GM12878 (cell line): ENCODE results near the gene CNTNAP5.

Experiments used
- CHD1 ChIP-seq: IDR thresholded peaks from 2 replicates; pipeline ENCODE4 v1.6.1; 2012; ENCODE audit warnings: low read depth, low read length, improper control_type of control experiment
- DPF2 ChIP-seq: fragments of 450-650 bp; IDR thresholded peaks from 2 replicates; pipeline ENCODE4 v1.6.1; 2017; ENCODE audit warnings: mild to moderate bottlenecking
- HDAC2 ChIP-seq: fragments of 200-600 bp; sonication (generic); IDR thresholded peaks from 2 replicates; pipeline ENCODE4 v1.6.1; 2017
- KAT2A ChIP-seq: conservative IDR thresholded peaks from 2 replicates; pipeline ENCODE4 v1.6.1; 2011; ENCODE audit warnings: low read depth, low read length; ENCODE audit not compliant: control insufficient read depth
- MAX ChIP-seq: IDR thresholded peaks from 2 replicates; pipeline ENCODE4 v1.6.1; 2012; ENCODE audit warnings: low read depth, low read length, improper control_type of control experiment
- POLR2A ChIP-seq: IDR thresholded peaks from 2 replicates; pipeline ENCODE4 v1.6.1; 2011; ENCODE audit warnings: low read depth, mild to moderate bottlenecking, low read length
- TCF3 ChIP-seq: IDR thresholded peaks from 2 replicates; pipeline ENCODE4 v1.6.1; 2012; ENCODE audit warnings: low read depth, mild to moderate bottlenecking, low read length, borderline replicate concordance; ENCODE audit not compliant: insufficient read depth
- TF ChIP-seq, protein P1 (sequence below), 3 experiments: IDR thresholded peaks in 2 of 3; conservative IDR thresholded peaks in 1 of 3; 2 replicates each; pipeline ENCODE4 v1.5.1; 2011; ENCODE audit warnings: low read depth in 3 of 3, low read length in 3 of 3, mild to moderate bottlenecking in 3 of 3, control low read depth in 2 of 3, moderate library complexity in 2 of 3, inconsistent platforms in 1 of 3, mixed read lengths in 1 of 3; ENCODE audit not compliant: control insufficient read depth in 2 of 3, insufficient read depth in 1 of 3; ENCODE audit errors: extremely low read depth in 1 of 3

DNA sequence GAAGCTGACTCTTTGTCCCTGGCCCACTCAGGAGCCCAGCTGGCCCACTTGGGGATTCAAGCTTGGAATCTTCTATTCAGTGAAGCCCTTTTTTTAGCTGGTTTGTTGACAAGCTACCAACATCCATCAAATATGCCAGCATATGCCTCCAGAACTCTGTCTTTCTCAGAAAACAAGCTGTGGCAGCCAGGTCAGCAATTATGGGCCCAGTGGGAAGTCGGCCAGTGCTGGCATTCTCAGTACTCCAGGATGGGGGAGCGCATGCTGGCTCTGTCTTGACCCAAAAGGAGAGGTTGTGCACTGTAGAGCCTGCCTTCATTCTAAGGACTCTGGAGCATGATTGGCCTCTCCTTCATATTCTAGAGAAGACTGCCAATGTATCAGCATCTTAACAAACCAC, 401.5 kb downstream of the CNTNAP5 start:
- TF ChIP-seq, protein P1, sequence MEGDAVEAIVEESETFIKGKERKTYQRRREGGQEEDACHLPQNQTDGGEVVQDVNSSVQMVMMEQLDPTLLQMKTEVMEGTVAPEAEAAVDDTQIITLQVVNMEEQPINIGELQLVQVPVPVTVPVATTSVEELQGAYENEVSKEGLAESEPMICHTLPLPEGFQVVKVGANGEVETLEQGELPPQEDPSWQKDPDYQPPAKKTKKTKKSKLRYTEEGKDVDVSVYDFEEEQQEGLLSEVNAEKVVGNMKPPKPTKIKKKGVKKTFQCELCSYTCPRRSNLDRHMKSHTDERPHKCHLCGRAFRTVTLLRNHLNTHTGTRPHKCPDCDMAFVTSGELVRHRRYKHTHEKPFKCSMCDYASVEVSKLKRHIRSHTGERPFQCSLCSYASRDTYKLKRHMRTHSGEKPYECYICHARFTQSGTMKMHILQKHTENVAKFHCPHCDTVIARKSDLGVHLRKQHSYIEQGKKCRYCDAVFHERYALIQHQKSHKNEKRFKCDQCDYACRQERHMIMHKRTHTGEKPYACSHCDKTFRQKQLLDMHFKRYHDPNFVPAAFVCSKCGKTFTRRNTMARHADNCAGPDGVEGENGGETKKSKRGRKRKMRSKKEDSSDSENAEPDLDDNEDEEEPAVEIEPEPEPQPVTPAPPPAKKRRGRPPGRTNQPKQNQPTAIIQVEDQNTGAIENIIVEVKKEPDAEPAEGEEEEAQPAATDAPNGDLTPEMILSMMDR (IDR thresholded peaks at IDR 0.05 in 2 of 3, conservative IDR thresholded peaks at IDR 0.05 in 1 of 3; ENCODE audit: control insufficient read depth in 2 of 3, extremely low read depth in 1 of 3, insufficient read depth in 1 of 3, low read depth in 3 of 3, low read length in 3 of 3): no peak
- TF ChIP-seq POLR2A (no peak), CHD1 (no peak), DPF2 (no peak), KAT2A (no peak), MAX (no peak), TCF3 (no peak), HDAC2 (no peak)
